ENCODE results near the gene CXorf58. TPM values are rescaled to one million over a fixed set of nuclear protein-coding genes. Genes with fewer than 3 reads are reported as not detected.
"Not testable (repeated sequence)": the region's sequence is repeated elsewhere in the genome, so short reads cannot be mapped to it uniquely, and the experiment has no call there.

Gene CXorf58, protein sequence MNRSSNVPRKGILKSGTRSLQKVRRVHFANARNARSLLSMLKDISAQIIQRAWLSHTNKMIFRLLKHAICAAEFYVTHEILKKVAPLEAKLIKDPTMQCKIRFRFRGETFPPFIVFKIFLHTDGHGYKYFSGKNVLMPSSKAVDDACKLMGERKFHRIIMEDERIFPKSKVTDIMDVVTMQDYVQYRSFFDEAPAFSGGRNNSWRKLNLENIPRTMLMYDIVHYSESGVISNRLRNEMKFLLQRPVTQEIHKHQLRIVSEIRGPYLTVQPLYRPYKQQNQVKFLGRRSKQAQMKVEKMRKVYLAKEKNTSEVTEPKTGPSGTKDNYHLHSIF
- polyA plus RNA-seq, result under 1 TPM in 3 of 4 donors, not detected in 1; 0.04 to 0.54 (median 0.13) TPM
- long read RNA-seq, donor 1, result 0 reads
- long read RNA-seq, donor 2, result 0 reads
- long read RNA-seq, donor 3, result 0 reads
- long read RNA-seq, donor 4, result 0 reads
- long read RNA-seq, donor 5, result 0 reads
- long read RNA-seq, donor 6, result 0 reads
- long read RNA-seq, donor 7, result 0 reads
- long read RNA-seq, donor 8, result 0 reads
- long read RNA-seq, donor 9, result 0 reads
- long read RNA-seq, donor 10, result 0 reads

DNA sequence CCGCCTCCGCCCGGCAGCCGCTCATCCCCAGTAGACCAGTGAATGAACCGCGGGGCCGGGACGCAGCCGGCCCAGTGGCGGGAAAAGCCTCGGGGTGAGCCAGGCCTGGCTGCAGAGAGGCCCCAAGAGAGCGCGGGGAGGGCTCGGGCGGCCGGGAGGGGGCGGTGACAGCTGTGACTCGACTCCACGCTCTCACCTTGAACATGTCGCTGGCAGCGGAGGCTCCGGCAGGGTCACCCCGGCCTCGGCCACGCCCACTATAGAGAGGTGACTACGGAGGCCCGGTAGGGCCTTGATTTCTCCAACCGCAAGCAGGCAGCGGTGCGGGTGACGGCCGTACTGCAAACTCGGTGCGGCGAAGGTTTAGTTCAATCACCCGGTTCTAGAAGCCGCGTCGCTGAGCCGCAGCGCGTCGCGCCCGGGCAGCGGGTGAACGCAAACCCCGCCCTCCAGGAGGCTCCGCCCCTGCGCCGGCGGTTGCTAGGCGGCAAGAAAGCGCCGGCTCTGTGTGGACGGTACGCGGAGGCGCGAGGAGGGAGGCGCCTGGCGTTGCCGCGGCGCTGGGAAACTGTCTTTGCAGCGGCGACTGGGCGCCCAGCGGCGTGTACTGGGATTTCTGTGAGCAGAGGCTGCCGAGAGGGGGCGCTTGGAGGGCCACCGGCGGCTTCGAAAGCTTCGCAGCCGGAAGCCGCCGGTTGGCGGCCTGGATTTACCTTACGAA, at the start of gene CXorf58, which contains the start of gene APOO:
Gene CXorf58, plus strand, starts transcription at position 509 of the 721 bp plus-strand sequence. CDS start 2,297 bp downstream, outside the sequence.
Gene APOO, minus strand, starts transcription at position 441 of the 721 bp plus-strand sequence. Its CDS starts 236 bp downstream, at position 205.
- 1 to 42% (median 9%) methylated on average over 44 to 81 of the region's 81 CpGs for WGBS, 3 donors
- DNase-seq, result peak; percentile 90 to 95
- H3K36me3 ChIP-seq (ENCODE audit: control insufficient read depth in 3 of 3, insufficient read depth in 2 of 3, low read depth in 1 of 3, low read length in 3 of 3), result no peaks in the 10 kb centered on the region
- no peaks in the 10 kb centered on the region for H3K9me3 ChIP-seq (ENCODE audit: control insufficient read depth in 2 of 2, insufficient read depth in 1 of 2, low read depth in 1 of 2, low read length in 1 of 2)
- no peak for FAIRE-seq
- H3K4me3 ChIP-seq (ENCODE audit: low read depth in 1 of 3, low read length in 3 of 3), result peak within 1 kb of the TSS; percentile 5 to 73 (median 57)
- H3K27ac ChIP-seq (ENCODE audit: low read depth in 1 of 3, low read length in 2 of 3), result peak within 1 kb of the TSS; percentile 78 to 96 (median 94)
- H3K4me1 ChIP-seq (ENCODE audit: control insufficient read depth in 3 of 3, insufficient read depth in 2 of 3, low read depth in 1 of 3, low read length in 2 of 3), result peaks cover 0 to 10% (median 2%) of the 10 kb centered on the region in 3 donors
- no peaks in the 10 kb centered on the region for H3K27me3 ChIP-seq (ENCODE audit: control insufficient read depth in 3 of 3, insufficient read depth in 3 of 3, low read length in 3 of 3)

DNA sequence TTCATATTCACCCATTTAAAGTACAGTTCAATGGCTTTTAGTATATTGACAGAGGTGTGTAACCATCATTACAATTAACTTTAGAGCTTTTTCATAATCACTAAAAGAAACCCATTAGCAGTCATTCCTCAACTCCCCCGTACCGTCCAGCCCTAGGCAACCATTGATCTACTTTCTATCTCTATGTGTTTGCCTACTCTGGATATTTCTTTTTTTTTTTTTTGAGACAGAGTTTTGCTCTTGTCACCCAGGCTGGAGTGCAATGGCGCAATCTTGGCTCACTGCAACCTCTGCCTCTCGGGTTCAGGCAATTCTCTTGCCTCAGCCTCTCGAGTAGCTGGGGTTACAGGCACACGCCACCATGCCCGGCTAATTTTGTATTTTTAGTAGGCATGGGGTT, 48.6 kb upstream of the CXorf58 start:
- 87 to 93% (median 92%) methylated on average over 7 of the region's 7 CpGs for WGBS, 3 donors
- not testable (repeated sequence) for H3K27ac ChIP-seq (ENCODE audit: low read depth in 1 of 3, low read length in 2 of 3); DNase-seq; H3K4me3 ChIP-seq (ENCODE audit: low read depth in 1 of 3, low read length in 3 of 3); FAIRE-seq; H3K9me3 ChIP-seq (ENCODE audit: control insufficient read depth in 2 of 2, insufficient read depth in 1 of 2, low read depth in 1 of 2, low read length in 1 of 2); H3K4me1 ChIP-seq (ENCODE audit: control insufficient read depth in 3 of 3, insufficient read depth in 2 of 3, low read depth in 1 of 3, low read length in 2 of 3); H3K27me3 ChIP-seq (ENCODE audit: control insufficient read depth in 3 of 3, insufficient read depth in 3 of 3, low read length in 3 of 3)
- peaks cover 0 to 12% (median 0%) of the 10 kb centered on the region in 3 donors for H3K36me3 ChIP-seq (ENCODE audit: control insufficient read depth in 3 of 3, insufficient read depth in 2 of 3, low read depth in 1 of 3, low read length in 3 of 3)

DNA sequence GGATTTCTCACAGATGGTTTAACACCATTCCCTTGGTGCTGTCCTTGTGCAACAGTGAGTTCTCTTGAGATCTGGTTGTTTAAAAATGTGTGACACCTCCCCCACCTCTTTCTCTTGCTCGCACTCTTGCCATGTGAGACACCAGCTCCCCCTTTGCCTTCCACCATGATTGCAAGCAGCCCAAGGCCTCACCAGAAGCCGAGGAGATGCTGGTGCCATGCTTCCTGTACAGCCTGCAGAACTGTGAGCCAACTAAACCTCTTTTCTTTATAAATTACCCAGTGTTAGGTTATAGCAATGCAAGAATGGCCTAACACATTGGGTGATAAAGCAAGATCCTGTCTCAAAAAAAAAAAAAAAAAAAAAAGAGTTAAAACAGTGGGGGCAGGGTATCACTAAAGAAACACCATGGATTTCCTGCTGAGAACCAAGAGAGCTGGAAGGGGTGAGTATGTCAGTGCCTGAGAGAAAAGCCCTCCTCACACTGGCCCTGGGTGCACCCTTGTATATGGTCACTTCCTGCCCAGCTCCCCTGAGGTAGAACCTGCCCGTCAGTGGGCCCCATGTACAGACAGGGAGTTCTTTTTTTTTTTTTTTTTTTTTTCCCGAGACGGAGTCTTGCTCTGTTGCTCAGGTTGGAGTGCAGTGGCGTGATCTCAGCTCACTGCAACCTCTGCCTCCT, 46.5 kb upstream of the CXorf58 start:
- no peak overlapping the region for H3K27ac ChIP-seq (ENCODE audit: low read depth in 1 of 3, low read length in 2 of 3)
- H3K4me3 ChIP-seq (ENCODE audit: low read depth in 1 of 3, low read length in 3 of 3), result no peak overlapping the region
- no peaks in the 10 kb centered on the region for H3K27me3 ChIP-seq (ENCODE audit: control insufficient read depth in 3 of 3, insufficient read depth in 3 of 3, low read length in 3 of 3)
- no peak for DNase-seq
- WGBS, 3 donors, result 79 to 91% (median 88%) methylated on average over 5 to 6 of the region's 6 CpGs
- no peak for FAIRE-seq
- peaks cover 0 to 12% (median 0%) of the 10 kb centered on the region in 3 donors for H3K36me3 ChIP-seq (ENCODE audit: control insufficient read depth in 3 of 3, insufficient read depth in 2 of 3, low read depth in 1 of 3, low read length in 3 of 3)
- no peaks in the 10 kb centered on the region for H3K9me3 ChIP-seq (ENCODE audit: control insufficient read depth in 2 of 2, insufficient read depth in 1 of 2, low read depth in 1 of 2, low read length in 1 of 2)
- no peaks in the 10 kb centered on the region for H3K4me1 ChIP-seq (ENCODE audit: control insufficient read depth in 3 of 3, insufficient read depth in 2 of 3, low read depth in 1 of 3, low read length in 2 of 3)

DNA sequence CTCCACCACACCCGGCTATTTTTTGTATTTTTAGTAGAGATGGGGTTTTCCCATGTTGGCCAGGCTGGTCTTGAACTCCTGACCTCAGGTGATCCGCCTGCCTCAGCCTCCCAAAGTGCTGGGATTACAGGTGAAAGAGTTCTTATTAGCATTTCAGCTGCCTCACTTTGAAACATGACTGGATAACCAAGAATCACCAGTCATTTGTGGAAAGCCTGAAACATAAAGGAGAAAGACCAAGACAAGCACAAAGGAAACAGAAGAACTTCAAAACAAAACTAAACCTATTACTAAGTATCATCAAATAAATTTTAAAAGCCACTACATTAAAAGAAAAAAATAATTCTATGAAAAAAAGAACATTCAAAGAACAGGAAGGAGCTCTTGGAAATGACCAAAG, 45.9 kb upstream of the CXorf58 start:
- H3K9me3 ChIP-seq (ENCODE audit: control insufficient read depth in 2 of 2, insufficient read depth in 1 of 2, low read depth in 1 of 2, low read length in 1 of 2); H3K4me1 ChIP-seq (ENCODE audit: control insufficient read depth in 3 of 3, insufficient read depth in 2 of 3, low read depth in 1 of 3, low read length in 2 of 3); H3K4me3 ChIP-seq (ENCODE audit: low read depth in 1 of 3, low read length in 3 of 3); FAIRE-seq; DNase-seq; H3K27ac ChIP-seq (ENCODE audit: low read depth in 1 of 3, low read length in 2 of 3); H3K27me3 ChIP-seq (ENCODE audit: control insufficient read depth in 3 of 3, insufficient read depth in 3 of 3, low read length in 3 of 3): not testable (repeated sequence)
- H3K36me3 ChIP-seq (ENCODE audit: control insufficient read depth in 3 of 3, insufficient read depth in 2 of 3, low read depth in 1 of 3, low read length in 3 of 3), result peaks cover 0 to 12% (median 0%) of the 10 kb centered on the region in 3 donors
- 61 to 85% (median 85%) methylated on average over 2 of the region's 2 CpGs for WGBS, 3 donors

DNA sequence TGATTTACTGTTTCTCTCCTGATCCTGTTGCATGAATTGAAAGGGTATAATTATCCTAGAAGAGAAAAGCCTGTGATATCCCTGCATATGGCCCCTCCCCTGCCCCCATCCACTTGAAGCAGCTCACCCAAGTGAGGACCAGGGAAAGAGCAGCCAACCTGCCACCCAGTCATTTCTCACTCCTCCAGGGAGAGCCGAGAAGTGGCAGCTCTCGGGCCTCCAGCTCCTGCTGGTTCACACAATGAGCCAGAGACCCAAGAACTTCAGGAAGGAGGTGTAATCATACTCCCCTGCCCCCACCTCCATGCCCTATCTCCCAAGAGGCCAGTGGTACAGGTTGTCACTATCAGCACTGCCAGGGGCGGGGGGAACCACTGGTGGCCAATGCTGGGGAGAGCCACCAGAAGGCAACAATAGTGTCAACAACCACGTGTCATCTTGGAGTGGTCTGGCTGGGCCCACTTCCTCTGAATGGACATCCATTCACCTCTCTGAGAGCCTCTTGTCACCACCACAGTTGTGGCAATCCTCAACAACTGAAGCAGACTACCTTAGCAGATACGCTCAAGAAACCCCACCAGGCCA, 43.0 kb upstream of the CXorf58 start:
- H3K4me3 ChIP-seq (ENCODE audit: low read depth in 1 of 3, low read length in 3 of 3), result no peak overlapping the region
- H3K36me3 ChIP-seq (ENCODE audit: control insufficient read depth in 3 of 3, insufficient read depth in 2 of 3, low read depth in 1 of 3, low read length in 3 of 3), result peaks cover 0 to 7% (median 0%) of the 10 kb centered on the region in 3 donors
- H3K27me3 ChIP-seq (ENCODE audit: control insufficient read depth in 3 of 3, insufficient read depth in 3 of 3, low read length in 3 of 3), result no peaks in the 10 kb centered on the region
- no peaks in the 10 kb centered on the region for H3K4me1 ChIP-seq (ENCODE audit: control insufficient read depth in 3 of 3, insufficient read depth in 2 of 3, low read depth in 1 of 3, low read length in 2 of 3)
- DNase-seq (no peak), FAIRE-seq (no peak)
- WGBS, 3 donors, result 74 to 97% (median 80%) methylated on average over 4 to 5 of the region's 5 CpGs
- H3K27ac ChIP-seq (ENCODE audit: low read depth in 1 of 3, low read length in 2 of 3), result peak overlapping the region in 1 of 3 donors; percentile 55
- no peaks in the 10 kb centered on the region for H3K9me3 ChIP-seq (ENCODE audit: control insufficient read depth in 2 of 2, insufficient read depth in 1 of 2, low read depth in 1 of 2, low read length in 1 of 2)

DNA sequence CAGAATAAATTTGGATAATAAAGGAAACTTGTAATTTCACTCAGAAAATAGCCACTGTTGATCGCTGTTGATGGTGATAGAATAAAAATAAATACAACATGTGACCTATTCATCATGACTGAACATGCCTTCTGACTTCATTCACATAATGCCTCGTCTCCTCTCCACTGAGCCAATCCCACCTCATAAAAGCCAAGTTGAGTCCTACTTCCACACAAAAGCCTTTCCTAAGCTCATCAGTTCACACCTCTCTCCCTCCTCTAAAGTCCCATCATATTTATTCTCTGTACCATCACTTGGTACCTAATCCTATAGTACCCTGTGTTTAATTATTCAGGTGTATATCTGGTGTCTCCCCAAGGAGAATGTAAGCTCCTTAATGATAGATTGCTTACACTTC, 37.8 kb upstream of the CXorf58 start:
- no peaks in the 10 kb centered on the region for H3K9me3 ChIP-seq (ENCODE audit: control insufficient read depth in 2 of 2, insufficient read depth in 1 of 2, low read depth in 1 of 2, low read length in 1 of 2)
- DNase-seq (no peak), FAIRE-seq (no peak)
- no peaks in the 10 kb centered on the region for H3K27me3 ChIP-seq (ENCODE audit: control insufficient read depth in 3 of 3, insufficient read depth in 3 of 3, low read length in 3 of 3)
- no peaks in the 10 kb centered on the region for H3K4me1 ChIP-seq (ENCODE audit: control insufficient read depth in 3 of 3, insufficient read depth in 2 of 3, low read depth in 1 of 3, low read length in 2 of 3)
- H3K36me3 ChIP-seq (ENCODE audit: control insufficient read depth in 3 of 3, insufficient read depth in 2 of 3, low read depth in 1 of 3, low read length in 3 of 3), result peaks cover 0 to 3% (median 0%) of the 10 kb centered on the region in 3 donors
- no peak overlapping the region for H3K27ac ChIP-seq (ENCODE audit: low read depth in 1 of 3, low read length in 2 of 3)
- no peak overlapping the region for H3K4me3 ChIP-seq (ENCODE audit: low read depth in 1 of 3, low read length in 3 of 3)
- WGBS, 3 donors, result 80 to 100% (median 88%) methylated on average over 2 of the region's 2 CpGs

DNA sequence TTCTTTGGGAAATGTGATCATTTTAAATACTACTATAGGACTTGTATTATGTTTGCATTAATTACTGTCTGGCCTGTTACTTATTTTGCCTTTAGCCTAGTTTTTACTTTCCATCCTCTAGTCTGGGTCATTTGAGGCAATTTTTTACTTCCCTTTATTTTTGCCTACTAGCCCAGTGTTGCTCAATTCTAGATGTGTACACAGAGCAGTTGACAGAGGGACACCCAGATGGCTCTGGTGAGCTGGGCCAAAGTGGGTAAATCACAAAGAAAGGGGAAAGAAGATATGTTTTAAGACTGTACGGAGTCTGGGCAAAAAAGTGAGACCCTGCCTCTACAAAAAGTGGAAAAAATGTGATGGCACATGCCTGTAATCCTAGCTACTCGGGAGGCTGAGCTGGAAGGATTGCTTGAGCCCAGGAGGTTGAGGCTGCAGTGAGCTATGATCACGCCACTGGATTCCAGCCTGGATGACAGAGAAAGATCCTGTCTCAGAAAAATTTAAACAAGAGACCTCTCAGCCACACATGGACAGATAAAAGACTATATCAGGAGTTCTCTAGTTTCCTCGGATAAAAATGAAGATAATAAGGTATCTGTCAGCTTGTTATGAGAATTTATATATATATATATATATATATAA, 35.8 kb upstream of the CXorf58 start:
- no peak for FAIRE-seq
- Histone ChIP-seq H3K27me3 (ENCODE audit: control insufficient read depth in 3 of 3, insufficient read depth in 3 of 3, low read length in 3 of 3) (no peaks in the 10 kb centered on the region), H3K27ac (ENCODE audit: low read depth in 1 of 3, low read length in 2 of 3) (peak overlapping the region in 1 of 3 donors; percentile 16), H3K4me1 (ENCODE audit: control insufficient read depth in 3 of 3, insufficient read depth in 2 of 3, low read depth in 1 of 3, low read length in 2 of 3) (no peaks in the 10 kb centered on the region), H3K4me3 (ENCODE audit: low read depth in 1 of 3, low read length in 3 of 3) (no peak overlapping the region), H3K36me3 (ENCODE audit: control insufficient read depth in 3 of 3, insufficient read depth in 2 of 3, low read depth in 1 of 3, low read length in 3 of 3) (peaks cover 0 to 3% (median 0%) of the 10 kb centered on the region in 3 donors), H3K9me3 (ENCODE audit: control insufficient read depth in 2 of 2, insufficient read depth in 1 of 2, low read depth in 1 of 2, low read length in 1 of 2) (no peaks in the 10 kb centered on the region)
- WGBS, 3 donors, result 82 to 92% (median 83%) methylated on average over 4 of the region's 4 CpGs
- DNase-seq, result no peak

All from small intestine (tissue), 16 donors.